Measurements from ENCODE around the gene ALK. TPM values are rescaled to one million over a fixed set of nuclear protein-coding genes. Genes with fewer than 3 reads are reported as not detected.

The ALK gene
- total RNA-seq, 1 experiment from 2014 or later: 4.8 TPM

DNA sequence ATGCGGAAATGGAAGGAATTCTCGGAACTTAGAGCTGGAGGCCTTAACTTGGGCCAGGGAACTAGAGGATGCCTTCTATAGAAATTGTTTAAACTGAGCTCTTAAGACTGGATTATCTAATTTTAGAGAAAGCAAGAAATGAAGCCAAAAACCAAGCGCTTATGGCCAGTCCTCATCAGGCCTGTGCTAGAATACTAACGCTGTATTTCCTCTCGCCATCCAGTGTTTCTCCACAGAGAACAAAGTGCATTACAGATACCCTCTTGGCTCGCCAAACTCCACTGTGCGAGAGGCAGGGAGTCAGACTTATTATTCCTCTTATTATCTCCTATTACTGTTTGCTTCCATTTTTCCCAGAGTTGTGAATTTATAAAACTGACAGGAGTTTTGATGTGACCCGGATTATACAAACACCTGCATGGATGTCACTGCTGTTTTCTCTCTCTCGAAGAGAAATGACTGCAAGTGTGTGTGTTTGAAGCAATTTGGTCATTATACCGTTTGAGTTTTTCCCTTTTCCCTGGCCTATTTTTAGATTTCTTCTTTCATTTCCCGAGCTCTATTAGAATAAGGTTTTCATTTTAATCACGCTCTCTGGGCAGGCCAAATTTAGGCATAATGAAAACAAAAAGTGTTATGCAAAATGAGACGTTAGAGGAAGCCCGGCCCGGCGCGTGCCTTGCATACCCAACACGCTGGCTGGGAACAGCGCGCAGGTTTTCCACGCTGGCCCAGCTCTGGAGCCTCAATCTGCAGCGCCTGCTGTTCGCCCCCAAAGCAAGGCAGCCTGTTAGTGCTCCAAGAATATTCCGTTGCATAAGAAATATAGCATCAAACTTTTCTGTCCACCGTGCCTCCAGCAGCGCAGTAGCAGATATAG lies 103.3 kb downstream of the ALK start:
- no peak for DNase-seq (ENCODE audit: low read depth, low spot score)
- in situ Hi-C loops (cut with HindIII; ENCODE audit: low pct_unique_long_range_greater_than_20kb, low sequenced_read_pairs): no loop called here

DNA sequence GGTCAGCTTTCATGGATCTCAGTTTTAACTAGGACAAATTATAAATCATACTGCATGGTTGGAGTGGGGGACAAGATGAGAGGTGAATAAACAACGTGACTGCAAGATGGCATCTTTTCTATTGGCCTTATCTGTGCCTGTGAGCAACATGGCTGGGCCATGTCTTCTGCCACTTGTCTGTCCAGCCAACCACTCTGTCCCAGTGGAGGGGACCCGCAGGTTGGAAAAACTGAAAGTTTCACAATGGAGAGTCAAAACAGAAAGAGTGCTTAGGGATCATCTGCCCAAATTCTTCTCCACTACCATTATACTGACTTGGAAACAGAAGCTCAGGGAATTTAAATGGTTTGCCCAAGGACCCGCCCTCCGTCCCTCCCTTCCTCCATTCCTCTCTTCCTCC lies 104.1 kb downstream of the ALK start:
- in situ Hi-C loops (cut with HindIII; ENCODE audit: low pct_unique_long_range_greater_than_20kb, low sequenced_read_pairs): no loop called here
- no peak for DNase-seq (ENCODE audit: low read depth, low spot score)

DNA sequence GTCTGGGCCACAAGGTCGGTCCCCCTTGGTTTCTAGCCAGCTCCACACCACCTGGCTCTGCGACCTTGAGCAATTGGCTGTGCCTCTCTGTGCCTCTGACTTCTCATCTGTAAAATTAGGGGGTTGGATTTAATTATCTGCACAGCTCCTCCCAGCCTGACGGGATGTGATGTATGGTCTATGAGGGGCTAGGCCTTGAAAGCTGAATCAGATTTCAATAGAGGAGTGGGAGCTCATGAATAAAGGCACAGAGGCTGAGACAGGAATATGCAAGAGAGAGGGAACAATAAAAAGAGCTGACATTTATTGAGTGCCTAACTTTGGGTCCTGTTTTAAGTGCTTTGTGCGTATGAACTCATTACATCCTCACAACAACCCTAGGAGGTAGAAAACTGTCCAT lies 104.7 kb downstream of the ALK start:
- in situ Hi-C loops (cut with HindIII; ENCODE audit: low pct_unique_long_range_greater_than_20kb, low sequenced_read_pairs): no loop called here
- DNase-seq (ENCODE audit: low read depth, low spot score): no peak

DNA sequence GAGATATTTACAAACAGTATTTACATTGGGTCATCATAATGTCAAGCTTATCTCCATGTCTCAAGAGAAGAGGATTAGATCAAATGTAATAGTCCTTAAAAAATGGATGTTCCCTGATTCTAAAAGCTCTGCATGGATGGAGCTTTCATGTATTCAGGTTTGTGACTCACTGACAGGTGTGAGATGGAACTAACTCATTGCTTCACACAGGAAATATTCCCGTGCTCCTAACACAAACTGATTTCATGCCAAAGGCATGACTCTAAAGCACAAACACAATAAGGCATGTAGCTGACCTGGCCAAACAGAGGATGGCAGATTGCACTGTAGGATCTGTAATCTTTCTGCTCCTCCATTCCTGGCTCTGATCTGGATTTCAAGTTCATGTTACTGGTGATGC lies 110.0 kb downstream of the ALK start:
- DNase-seq (ENCODE audit: low read depth, low spot score): no peak
- in situ Hi-C loops (cut with HindIII; ENCODE audit: low pct_unique_long_range_greater_than_20kb, low sequenced_read_pairs): no loop called here

DNA sequence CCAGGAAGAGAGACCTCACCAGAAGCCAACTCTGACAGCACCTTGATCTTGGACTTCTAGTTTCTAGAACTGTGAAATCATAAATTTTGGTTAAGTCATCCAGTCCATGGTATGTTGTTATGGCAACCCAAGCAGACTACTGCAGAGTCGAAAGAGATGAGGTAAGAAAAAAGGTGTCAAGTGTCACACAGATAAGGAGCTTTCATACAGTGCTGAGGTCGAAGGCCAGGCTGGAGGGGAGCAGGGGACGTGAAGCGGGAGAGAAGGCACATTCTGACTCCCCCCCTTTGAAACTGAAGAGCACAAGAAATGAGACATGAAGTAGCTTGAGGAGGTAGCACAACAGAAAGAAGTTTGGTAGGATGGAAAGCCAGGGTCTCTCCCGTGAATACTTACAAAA lies 110.4 kb downstream of the ALK start:
- no peak for DNase-seq (ENCODE audit: low read depth, low spot score)
- in situ Hi-C loops (cut with HindIII; ENCODE audit: low pct_unique_long_range_greater_than_20kb, low sequenced_read_pairs): no loop called here

DNA sequence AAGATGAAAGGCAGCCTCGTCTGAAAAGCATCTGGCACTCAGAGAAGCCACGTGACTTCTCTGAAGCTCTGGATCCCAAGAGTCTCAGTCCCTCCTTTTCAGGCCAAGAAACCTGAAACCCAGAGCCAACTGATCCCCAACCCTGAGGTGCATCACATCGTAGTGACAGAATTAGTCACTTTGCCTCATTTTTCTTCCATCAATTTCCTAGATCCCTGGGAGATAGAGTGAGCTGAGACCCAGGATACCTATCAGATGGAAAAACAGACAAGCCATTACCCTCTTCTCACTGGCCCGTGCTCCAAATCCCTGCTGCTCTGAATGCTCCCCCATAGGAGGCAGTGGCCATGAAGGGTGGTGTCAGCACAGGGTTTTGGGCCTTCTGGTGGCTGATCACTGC lies 113.1 kb downstream of the ALK start:
- in situ Hi-C loops (cut with HindIII; ENCODE audit: low pct_unique_long_range_greater_than_20kb, low sequenced_read_pairs): no loop called here
- DNase-seq (ENCODE audit: low read depth, low spot score): no peak

DNA sequence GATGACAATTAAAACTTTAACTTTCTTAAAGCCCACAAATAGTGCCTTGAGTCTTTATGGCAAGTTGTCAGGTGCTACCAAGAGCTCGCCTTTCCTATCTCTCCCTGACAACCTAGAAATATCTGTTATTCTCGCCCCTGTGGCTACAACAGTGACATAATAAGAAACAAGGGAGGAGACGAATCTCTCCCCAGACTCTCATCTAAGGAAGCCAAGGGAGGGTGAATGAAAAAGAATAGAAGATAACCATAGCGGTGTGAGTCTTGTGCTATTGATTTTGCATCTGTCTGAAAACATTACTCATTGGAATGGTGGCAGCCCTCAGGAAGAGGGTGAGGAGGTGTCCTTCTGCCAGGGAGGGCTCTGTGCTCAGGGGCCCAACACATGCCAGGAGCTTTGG lies 114.3 kb downstream of the ALK start:
- in situ Hi-C loops (cut with HindIII; ENCODE audit: low pct_unique_long_range_greater_than_20kb, low sequenced_read_pairs): no loop called here

DNA sequence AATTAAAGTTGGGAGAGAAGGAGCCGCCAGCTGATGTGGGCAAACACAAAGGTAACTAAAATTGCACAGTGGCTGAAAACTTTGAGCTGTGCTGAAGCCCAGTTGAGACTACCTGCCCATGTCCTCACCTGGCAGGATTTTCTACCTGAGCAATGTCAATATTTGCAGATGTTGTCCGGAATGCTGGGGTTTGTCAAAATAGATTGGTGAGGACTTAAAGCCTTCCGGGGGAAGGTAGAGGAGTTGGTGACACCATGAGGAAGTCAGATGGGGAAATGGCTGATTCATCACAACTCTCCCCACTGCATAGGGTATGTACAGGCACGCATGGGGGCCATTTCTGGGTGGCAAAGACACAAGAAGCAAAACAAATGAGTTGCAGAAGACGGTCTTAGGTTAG lies 114.9 kb downstream of the ALK start:
- DNase-seq (ENCODE audit: low read depth, low spot score): no peak
- in situ Hi-C loops (cut with HindIII; ENCODE audit: low pct_unique_long_range_greater_than_20kb, low sequenced_read_pairs): no loop called here

More for the DNA sequence above, 114.3 kb downstream of the ALK start:
- DNase-seq (ENCODE audit: low read depth, low spot score): no peak

DNA sequence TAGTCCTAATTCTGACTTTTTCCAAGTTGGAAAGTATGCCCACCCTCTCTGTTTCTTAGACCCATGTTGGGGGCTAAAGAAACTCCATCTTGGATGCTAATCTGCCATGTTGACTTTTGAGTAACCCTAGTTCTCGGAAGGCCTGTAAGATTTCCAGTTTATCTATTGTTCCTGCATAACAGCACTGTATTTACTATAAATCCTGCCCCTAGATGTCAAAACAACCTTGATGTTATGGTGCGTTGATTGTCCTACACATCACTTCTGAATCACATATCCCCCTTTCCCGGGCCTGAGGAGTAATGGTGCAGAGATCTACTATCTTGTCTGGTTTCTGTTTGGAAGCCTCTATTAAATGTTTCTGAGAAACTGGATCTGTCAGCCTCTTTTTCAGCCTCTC lies 116.7 kb downstream of the ALK start:
- in situ Hi-C loops (cut with HindIII; ENCODE audit: low pct_unique_long_range_greater_than_20kb, low sequenced_read_pairs): no loop called here
- DNase-seq (ENCODE audit: low read depth, low spot score): no peak

DNA sequence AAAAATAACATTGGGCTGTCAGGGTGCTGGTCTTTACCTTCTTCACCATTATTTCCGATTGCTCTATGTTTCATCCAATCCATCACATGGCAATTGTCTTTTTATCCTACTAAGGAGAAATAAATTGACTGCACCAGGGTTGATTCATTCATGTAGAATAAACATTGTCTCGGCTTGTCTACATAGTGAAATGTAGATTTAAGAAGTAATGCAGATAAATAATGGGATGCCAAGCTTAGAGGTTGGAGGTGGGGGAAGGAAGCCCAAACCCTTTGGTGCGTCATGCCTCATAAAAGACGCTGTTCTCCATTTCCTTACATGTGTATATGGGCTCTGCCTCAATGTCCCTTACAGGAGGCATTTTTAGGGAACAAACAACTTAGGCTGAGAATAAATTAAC lies 117.8 kb downstream of the ALK start:
- no peak for DNase-seq (ENCODE audit: low read depth, low spot score)
- in situ Hi-C loops (cut with HindIII; ENCODE audit: low pct_unique_long_range_greater_than_20kb, low sequenced_read_pairs): no loop called here

DNA sequence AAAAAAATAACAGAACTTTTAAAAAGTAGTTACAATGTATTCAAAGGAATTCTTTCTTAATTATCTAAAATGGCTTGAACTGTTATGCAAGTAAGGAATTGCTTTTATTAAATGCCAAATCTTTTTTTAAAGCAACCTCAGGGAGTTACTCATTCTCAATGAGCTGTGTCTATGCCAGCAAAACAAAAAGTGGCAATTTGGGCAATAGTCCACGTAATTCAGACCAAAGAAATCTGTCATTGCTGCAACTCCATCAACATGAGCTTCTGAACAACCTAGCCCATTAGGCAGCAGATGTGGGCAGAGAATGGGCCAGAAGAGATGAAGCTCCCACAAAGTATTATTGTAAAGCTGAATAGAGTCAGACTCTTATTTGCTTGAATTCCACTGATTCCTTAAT lies 118.4 kb downstream of the ALK start:
- no peak for DNase-seq (ENCODE audit: low read depth, low spot score)
- in situ Hi-C loops (cut with HindIII; ENCODE audit: low pct_unique_long_range_greater_than_20kb, low sequenced_read_pairs): no loop called here

DNA sequence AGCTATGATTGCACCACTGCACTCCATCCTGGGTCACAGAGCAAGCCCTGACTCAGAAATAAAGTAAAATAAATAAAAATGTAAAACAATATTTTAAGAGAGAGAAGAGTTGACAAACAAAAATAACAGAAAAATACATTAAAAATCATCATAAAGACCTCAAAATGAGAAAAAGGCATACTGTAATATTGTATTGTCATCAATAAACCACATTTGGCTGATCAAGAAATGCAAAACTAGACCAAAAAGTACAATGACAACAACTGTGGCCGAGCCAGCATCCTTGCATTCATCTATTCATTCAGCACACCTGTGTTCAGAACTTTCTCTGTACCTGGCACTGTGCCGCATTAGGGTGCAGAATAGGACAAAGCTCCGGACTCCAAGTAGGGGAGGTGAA lies 121.8 kb downstream of the ALK start:
- in situ Hi-C loops (cut with HindIII; ENCODE audit: low pct_unique_long_range_greater_than_20kb, low sequenced_read_pairs): no loop called here
- no peak for DNase-seq (ENCODE audit: low read depth, low spot score)

DNA sequence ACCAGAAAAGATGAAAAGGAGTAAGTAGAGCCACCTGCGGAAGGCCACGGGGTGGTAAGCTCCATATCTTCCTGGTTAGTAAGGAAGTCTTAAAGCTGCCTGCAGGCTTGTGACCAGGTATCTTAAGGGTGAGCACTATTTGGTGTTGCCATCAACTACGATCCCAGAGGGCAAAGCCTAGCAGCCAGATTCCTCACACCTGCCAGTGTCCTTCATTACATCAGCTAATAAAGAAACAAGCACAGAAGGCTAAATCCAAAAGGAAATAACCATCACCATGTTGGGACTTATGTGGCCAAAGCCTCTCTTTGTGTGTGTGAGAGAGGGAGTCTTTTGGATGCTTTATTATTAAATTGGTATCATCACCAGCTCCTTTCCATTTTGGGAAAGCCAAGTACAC lies 123.5 kb downstream of the ALK start:
- in situ Hi-C loops (cut with HindIII; ENCODE audit: low pct_unique_long_range_greater_than_20kb, low sequenced_read_pairs): no loop called here
- no peak for DNase-seq (ENCODE audit: low read depth, low spot score)

DNA sequence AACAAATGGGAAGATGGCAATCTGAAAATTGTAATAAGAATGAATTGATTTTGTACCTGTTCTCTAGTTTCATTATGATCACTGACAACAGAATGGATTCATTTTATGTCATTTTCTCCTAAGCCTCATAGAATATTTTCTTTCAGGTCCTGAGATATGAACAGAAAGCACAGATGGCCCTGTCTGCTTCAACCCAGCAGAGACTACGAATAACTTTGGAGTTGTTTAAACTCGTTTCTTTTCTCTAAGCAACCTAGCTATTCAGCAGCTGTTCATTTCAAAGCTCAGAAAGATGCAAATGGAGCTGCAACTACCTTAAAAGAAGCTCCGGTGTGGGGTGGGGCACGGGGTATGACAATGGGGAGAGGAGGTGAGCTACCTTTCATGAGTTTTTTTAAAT lies 124.9 kb downstream of the ALK start:
- in situ Hi-C loops (cut with HindIII; ENCODE audit: low pct_unique_long_range_greater_than_20kb, low sequenced_read_pairs): no loop called here
- no peak for DNase-seq (ENCODE audit: low read depth, low spot score)

DNA sequence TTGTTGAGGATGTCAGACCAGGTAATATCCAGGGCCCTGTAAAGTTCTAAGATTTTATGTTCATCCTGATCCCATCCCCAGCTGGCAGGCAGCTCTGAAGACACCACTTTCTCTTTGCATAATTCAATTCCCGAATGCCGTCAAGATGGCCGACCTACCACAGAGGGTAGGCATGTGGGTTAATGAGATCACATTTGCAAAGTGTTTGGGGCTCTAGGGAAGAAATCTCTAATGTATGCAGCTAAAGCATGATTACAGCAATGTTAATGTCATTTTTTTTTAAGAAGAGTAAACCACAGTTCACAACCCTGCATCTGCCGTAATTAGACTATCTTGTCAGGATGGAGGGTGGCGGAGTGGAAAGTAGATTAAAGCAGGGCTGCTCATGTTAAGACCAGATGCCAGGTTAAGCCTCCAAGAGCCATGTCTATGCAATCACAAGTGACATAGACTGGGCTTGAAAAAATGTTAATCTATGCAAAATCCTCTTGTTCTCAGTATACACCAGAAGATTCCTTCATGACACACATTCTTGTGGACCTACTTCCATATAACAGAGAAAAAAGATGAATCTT lies 131.4 kb downstream of the ALK start:
- no peak for DNase-seq (ENCODE audit: low read depth, low spot score)
- in situ Hi-C loops (cut with HindIII; ENCODE audit: low pct_unique_long_range_greater_than_20kb, low sequenced_read_pairs): no loop called here

DNA sequence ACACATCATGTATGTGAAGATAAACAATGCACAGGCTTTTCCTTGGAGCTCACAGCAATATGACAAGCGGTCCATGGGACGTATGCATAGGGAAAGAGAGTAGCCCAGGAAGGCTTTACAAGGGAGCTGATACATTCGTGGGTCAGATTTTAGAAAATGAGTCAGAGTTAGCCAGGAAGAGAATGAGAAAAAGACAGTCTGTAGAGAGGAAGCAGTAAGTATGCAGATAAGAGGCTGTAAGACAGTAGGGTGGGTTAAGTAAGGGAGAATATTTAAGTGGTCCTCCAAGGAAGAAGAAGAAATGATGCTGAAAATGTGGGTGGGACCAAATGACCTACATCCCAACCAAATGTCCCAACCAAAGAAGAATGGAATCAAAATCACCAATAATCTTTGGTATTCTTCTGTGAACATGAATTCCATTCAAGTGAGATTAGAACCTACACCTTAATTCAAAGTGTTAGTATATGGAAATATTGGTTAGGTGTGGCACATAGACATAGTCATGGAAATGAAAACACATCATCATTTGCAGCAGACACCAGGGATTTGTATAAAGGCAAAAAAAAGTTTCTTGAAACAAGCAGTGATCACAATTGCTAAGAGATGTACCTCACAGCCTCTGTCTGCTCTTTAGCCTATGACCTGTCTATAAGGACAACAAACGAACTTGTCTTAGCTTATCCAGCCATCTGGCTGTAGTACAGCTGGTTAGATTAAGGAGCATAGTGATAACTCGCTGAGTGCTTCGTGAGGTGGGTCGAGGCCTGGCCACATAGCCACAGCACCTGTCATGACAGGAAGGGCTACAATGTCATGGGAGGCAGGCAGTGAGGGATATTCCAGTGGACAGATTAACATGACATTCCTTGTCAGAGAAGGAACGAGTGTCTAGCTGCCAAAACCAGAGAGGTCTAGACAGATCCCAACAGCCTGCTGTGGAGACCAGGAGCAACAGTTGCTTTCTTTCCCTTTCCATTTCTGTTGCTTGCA lies 133.6 kb downstream of the ALK start:
- no peak for DNase-seq (ENCODE audit: low read depth, low spot score)
- in situ Hi-C loops (cut with HindIII; ENCODE audit: low pct_unique_long_range_greater_than_20kb, low sequenced_read_pairs): no loop called here

DNA sequence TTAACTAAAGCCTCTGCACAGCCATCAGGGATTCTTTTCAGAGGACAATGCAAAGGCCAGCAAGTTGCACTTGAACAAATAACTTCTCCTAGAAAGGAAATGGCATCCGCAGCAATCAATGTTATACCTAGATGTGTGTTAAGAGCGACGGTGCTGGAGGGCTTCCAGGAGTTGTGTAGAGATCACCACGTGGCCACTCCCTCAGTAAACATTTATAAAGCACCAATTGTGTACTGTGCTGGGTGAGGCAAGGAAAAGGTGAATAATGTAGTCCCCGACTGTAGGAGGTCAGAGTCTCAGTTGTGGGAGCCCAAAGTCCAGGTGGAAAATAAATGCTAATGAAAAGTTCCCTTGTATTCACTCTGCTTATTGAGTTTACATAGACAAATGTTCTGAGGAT lies 135.0 kb downstream of the ALK start:
- DNase-seq (ENCODE audit: low read depth, low spot score): no peak
- in situ Hi-C loops (cut with HindIII; ENCODE audit: low pct_unique_long_range_greater_than_20kb, low sequenced_read_pairs): no loop called here

DNA sequence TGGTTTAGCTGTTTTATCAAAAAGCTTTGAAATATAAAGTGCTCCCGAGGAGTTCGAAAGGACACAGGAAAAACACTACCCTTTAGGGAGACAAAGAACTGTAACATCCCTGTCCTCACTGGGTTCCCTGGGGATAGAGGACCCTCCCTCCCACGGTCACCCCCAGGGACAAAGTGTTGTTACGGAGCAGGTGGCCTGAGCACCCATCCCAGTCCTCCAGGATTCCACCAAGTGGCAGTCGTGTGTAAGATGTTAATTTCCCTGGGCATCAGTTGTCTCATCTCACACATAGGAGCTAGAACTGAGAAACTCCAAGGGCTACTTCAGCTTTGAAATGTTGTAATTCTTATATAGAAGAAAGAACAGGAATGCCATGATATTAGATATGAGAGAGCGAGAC lies 137.7 kb downstream of the ALK start:
- DNase-seq (ENCODE audit: low read depth, low spot score): peak; percentile 39
- in situ Hi-C loops (cut with HindIII; ENCODE audit: low pct_unique_long_range_greater_than_20kb, low sequenced_read_pairs): no loop called here
